ENCODE measurements around the gene CABCOCO1. TPM values are rescaled to one million over a fixed set of nuclear protein-coding genes. Genes with fewer than 3 reads are reported as not detected.

CABCOCO1 gene
- total RNA-seq, 1 experiment from 2014 or later, result not detected

GRCh38 chr10:61812920-61813319 is 150.2 kb downstream of the CABCOCO1 start:
- Histone ChIP-seq H3K27me3 (ENCODE audit: insufficient read depth, low read length) (no peaks in the 10 kb centered on the region), H3K36me3 (ENCODE audit: control insufficient read depth in 1 of 2, insufficient read depth in 2 of 2, low read length in 2 of 2) (no peaks in the 10 kb centered on the region), H3K4me2 (ENCODE audit: low read length) (no peak overlapping the region), H2AFZ (ENCODE audit: low read depth, low read length, poor library complexity, severe bottlenecking) (no peak overlapping the region), H4K20me1 (ENCODE audit: insufficient read depth) (no peaks in the 10 kb centered on the region), H3K4me1 (ENCODE audit: control insufficient read depth in 1 of 2, insufficient read depth in 2 of 2, low read length in 2 of 2) (no peaks in the 10 kb centered on the region), H3K9me2 (ENCODE audit: insufficient read depth) (no peaks in the 10 kb centered on the region), H3K9me3 (ENCODE audit: control insufficient read depth in 1 of 2, insufficient read depth in 1 of 2, low read depth in 1 of 2, low read length in 2 of 2) (no peaks in the 10 kb centered on the region), H3K79me2 (ENCODE audit: insufficient read depth, low read length) (no peaks in the 10 kb centered on the region), H3K27ac (ENCODE audit: low read depth, low read length) (no peak overlapping the region), H3K4me3 (replicated peaks in 1 of 2; ENCODE audit: low read depth in 1 of 2, low read length in 2 of 2) (no peak overlapping the region), H3K9ac (ENCODE audit: low read length) (no peak overlapping the region)
- RAD21 ChIA-PET (ENCODE audit: low non-redundant PET in 1 of 2, low total read pairs in 2 of 2, uncharacterized antibody in 2 of 2, unreplicated experiment in 2 of 2), result no interaction called here
- intact Hi-C loops (cut with micrococcal nuclease), result loop anchor here (10.0 kb wide), 1 partner anchor 528 kb away; no protein-coding TSS in a partner anchor
- CTCF ChIA-PET, result no interaction called here
- DNase-seq (ENCODE audit: low read depth, low spot score), result no peak
- TF ChIP-seq ELF1 (IDR thresholded peaks at IDR 0.05; ENCODE audit: borderline replicate concordance, low read depth) (no peak), POLR2AphosphoS5 (IDR thresholded peaks at IDR 0.05; ENCODE audit: low read depth, low read length) (no peak), CEBPB (IDR thresholded peaks at IDR 0.05; ENCODE audit: low read depth) (no peak), POLR2A (IDR thresholded peaks at IDR 0.05; ENCODE audit: borderline replicate concordance, extremely low read depth, insufficient read depth, insufficient read length) (no peak), ZFX (IDR thresholded peaks at IDR 0.05) (no peak), EGR1 (IDR thresholded peaks at IDR 0.05; ENCODE audit: low read depth) (no peak), RAD21 (IDR thresholded peaks at IDR 0.05; ENCODE audit: low read depth) (no peak), ZNF274 (IDR thresholded peaks at IDR 0.05; ENCODE audit: low read depth, low read length) (no peak)
- BruUV-seq (replicated peaks), result no TSS peak
- ATAC-seq, result no peak
- POLR2A ChIA-PET, result no interaction called here

GRCh38 chr10:61814160-61814559 is 151.4 kb downstream of the CABCOCO1 start:
- Histone ChIP-seq H3K9me2 (ENCODE audit: insufficient read depth) (no peaks in the 10 kb centered on the region), H2AFZ (ENCODE audit: low read depth, low read length, poor library complexity, severe bottlenecking) (no peak overlapping the region), H3K36me3 (ENCODE audit: control insufficient read depth in 1 of 2, insufficient read depth in 2 of 2, low read length in 2 of 2) (no peaks in the 10 kb centered on the region), H3K27ac (ENCODE audit: low read depth, low read length) (no peak overlapping the region), H4K20me1 (ENCODE audit: insufficient read depth) (no peaks in the 10 kb centered on the region), H3K9me3 (ENCODE audit: control insufficient read depth in 1 of 2, insufficient read depth in 1 of 2, low read depth in 1 of 2, low read length in 2 of 2) (no peaks in the 10 kb centered on the region), H3K9ac (ENCODE audit: low read length) (no peak overlapping the region), H3K4me1 (ENCODE audit: control insufficient read depth in 1 of 2, insufficient read depth in 2 of 2, low read length in 2 of 2) (no peaks in the 10 kb centered on the region), H3K79me2 (ENCODE audit: insufficient read depth, low read length) (no peaks in the 10 kb centered on the region), H3K4me2 (ENCODE audit: low read length) (no peak overlapping the region), H3K27me3 (ENCODE audit: insufficient read depth, low read length) (no peaks in the 10 kb centered on the region), H3K4me3 (replicated peaks in 1 of 2; ENCODE audit: low read depth in 1 of 2, low read length in 2 of 2) (no peak overlapping the region)
- POLR2A ChIA-PET, result no interaction called here
- CTCF ChIA-PET, result no interaction called here
- BruUV-seq (replicated peaks), result no TSS peak
- intact Hi-C loops (cut with micrococcal nuclease), result loop anchor here (10.0 kb wide), 1 partner anchor 529 kb away; no protein-coding TSS in a partner anchor
- TF ChIP-seq ATF3 (IDR thresholded peaks at IDR 0.05) (no peak), YY1 (IDR thresholded peaks at IDR 0.05; ENCODE audit: extremely low read depth, insufficient replicate concordance, low read depth, low read length) (no peak), SP1 (IDR thresholded peaks at IDR 0.05; ENCODE audit: low read depth) (no peak), POLR2A (IDR thresholded peaks at IDR 0.05; ENCODE audit: borderline replicate concordance, extremely low read depth, insufficient read depth, insufficient read length) (no peak), SRF (IDR thresholded peaks at IDR 0.05; ENCODE audit: low read depth) (no peak), FOSL1 (IDR thresholded peaks at IDR 0.05; ENCODE audit: low read depth) (no peak), SIN3A (IDR thresholded peaks at IDR 0.05; ENCODE audit: low read depth) (no peak), ELF1 (IDR thresholded peaks at IDR 0.05; ENCODE audit: borderline replicate concordance, low read depth) (no peak), CBX3 (IDR thresholded peaks at IDR 0.05; ENCODE audit: low read depth) (no peak), CTCF (IDR thresholded peaks at IDR 0.05 in 2 of 3, conservative IDR thresholded peaks at IDR 0.05 in 1 of 3; ENCODE audit: borderline replicate concordance in 1 of 3, insufficient read depth in 1 of 3, low read depth in 2 of 3, low read length in 2 of 3) (no peak), EGR1 (IDR thresholded peaks at IDR 0.05; ENCODE audit: low read depth) (no peak)
- no peak for ATAC-seq
- DNase-seq (ENCODE audit: low read depth, low spot score), result no peak
- RAD21 ChIA-PET (ENCODE audit: low non-redundant PET in 1 of 2, low total read pairs in 2 of 2, uncharacterized antibody in 2 of 2, unreplicated experiment in 2 of 2), result no interaction called here

Data from HCT116 (cell line).